GM13976 (cell line): Measurements from ENCODE around the gene GDPD5.
A peak's percentile ranks its signal among the peaks of the same experiment; 100 is the strongest.

ENCODE experiments used
- DNase-seq: peaks from one replicate; pipeline ENCODE4 v3.0.0; 2012; ENCODE audit warnings: low spot score
- in situ Hi-C: fragments of 300-500 bp; cut with MboI; formaldehyde crosslinking; loops from one replicate; pipeline ENCODE4 v1.12.0; 2022; ENCODE audit warnings: low sequenced_read_pairs, mixed read lengths, inconsistent platforms; ENCODE audit not compliant: unreplicated experiment
- TF ChIP-seq, protein P1 (sequence below): IDR thresholded peaks from 2 replicates; pipeline ENCODE4 v1.5.1; 2012; ENCODE audit warnings: borderline replicate concordance, mild to moderate bottlenecking; ENCODE audit not compliant: insufficient read depth; ENCODE audit errors: extremely low read depth, missing control alignments, control extremely low read depth

GDPD5 gene

GRCh38 chr11:75426720-75427086, 99.0 kb downstream of the GDPD5 start:
- TF ChIP-seq, protein P1, sequence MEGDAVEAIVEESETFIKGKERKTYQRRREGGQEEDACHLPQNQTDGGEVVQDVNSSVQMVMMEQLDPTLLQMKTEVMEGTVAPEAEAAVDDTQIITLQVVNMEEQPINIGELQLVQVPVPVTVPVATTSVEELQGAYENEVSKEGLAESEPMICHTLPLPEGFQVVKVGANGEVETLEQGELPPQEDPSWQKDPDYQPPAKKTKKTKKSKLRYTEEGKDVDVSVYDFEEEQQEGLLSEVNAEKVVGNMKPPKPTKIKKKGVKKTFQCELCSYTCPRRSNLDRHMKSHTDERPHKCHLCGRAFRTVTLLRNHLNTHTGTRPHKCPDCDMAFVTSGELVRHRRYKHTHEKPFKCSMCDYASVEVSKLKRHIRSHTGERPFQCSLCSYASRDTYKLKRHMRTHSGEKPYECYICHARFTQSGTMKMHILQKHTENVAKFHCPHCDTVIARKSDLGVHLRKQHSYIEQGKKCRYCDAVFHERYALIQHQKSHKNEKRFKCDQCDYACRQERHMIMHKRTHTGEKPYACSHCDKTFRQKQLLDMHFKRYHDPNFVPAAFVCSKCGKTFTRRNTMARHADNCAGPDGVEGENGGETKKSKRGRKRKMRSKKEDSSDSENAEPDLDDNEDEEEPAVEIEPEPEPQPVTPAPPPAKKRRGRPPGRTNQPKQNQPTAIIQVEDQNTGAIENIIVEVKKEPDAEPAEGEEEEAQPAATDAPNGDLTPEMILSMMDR: no peak
- DNase-seq: no peak
- in situ Hi-C loops: no loop called here

GRCh38 chr11:75425422-75425821, 100.3 kb downstream of the GDPD5 start:
- in situ Hi-C loops: no loop called here
- no peak for DNase-seq
- TF ChIP-seq, protein P1: peak; percentile 16

DNA sequence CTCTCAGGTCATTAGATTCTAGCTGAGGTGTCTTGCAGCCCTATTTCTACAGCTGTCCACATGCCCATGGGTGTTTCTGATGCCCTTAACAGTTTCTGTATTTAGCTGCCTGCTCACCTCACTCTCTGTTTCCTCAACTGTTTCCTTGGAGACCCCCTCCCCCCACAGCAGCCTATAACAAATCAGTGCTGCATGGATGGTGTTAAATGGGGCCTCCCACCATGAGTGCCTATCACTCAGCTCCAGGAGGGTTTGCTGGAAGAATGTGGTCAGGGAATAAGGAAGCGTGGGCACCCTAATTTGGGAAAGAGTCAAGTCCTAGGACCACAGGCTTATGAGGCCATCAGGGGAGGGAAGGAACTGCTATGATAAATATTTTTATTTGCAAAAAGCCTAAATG, 101.3 kb downstream of the GDPD5 start:
- in situ Hi-C loops: no loop called here
- DNase-seq: no peak
- TF ChIP-seq, protein P1: no peak

- in situ Hi-C loops: no loop called here
- DNase-seq: no peak
- TF ChIP-seq, protein P1: no peak
Observed at GRCh38 chr11:75423721-75424120, 102.0 kb downstream of the GDPD5 start.

- DNase-seq: no peak
- in situ Hi-C loops: no loop called here
Observed at GRCh38 chr11:75422248-75423231, 103.2 kb downstream of the GDPD5 start.

GRCh38 chr11:75421902-75422247, 103.9 kb downstream of the GDPD5 start:
- TF ChIP-seq, protein P1: no peak
- in situ Hi-C loops: no loop called here
- DNase-seq: no peak

More at GRCh38 chr11:75422248-75423231, 103.2 kb downstream of the GDPD5 start:
- TF ChIP-seq, protein P1: no peak
